Liver (tissue), 3 donors: Measurements from ENCODE around the gene MAPKAPK3.

Source experiments
- CTCF ChIP-seq: fragments of 150-350 bp; IDR thresholded peaks from 2 replicates; pipeline ENCODE4 v1.5.1; 2017; ENCODE audit warnings: improper control_type of control experiment, low read depth, low read length; ENCODE audit not compliant: missing input control
- MAX ChIP-seq: IDR thresholded peaks from 2 replicates; pipeline ENCODE4 v1.6.1; 2016; ENCODE audit warnings: antibody characterized with exemption
- TAF1 ChIP-seq: conservative IDR thresholded peaks from 2 replicates; pipeline ENCODE4 v1.6.1; 2016; ENCODE audit warnings: antibody characterized with exemption, mild to moderate bottlenecking
- donor health status: healthy.
- donor health status: healthy.

- TF ChIP-seq CTCF (no peak), MAX (no peak), TAF1 (no peak)
These were observed 16.4 kb downstream of the MAPKAPK3 start for GRCh38 chr3:50633230-50633790.
